Astrocyte of the hippocampus (primary cell): ENCODE data around the gene TMEM163.
"Not testable (repeated sequence)": the region's sequence is repeated elsewhere in the genome, so short reads cannot be mapped to it uniquely, and the experiment has no call there.

Experiments used
- DNase-seq: peaks from one replicate; pipeline ENCODE4 v3.0.0; 2011; ENCODE audit warnings: low read depth, low spot score

The TMEM163 gene

GRCh38 chr2:134665727-134666506 lies 52.9 kb downstream of the TMEM163 start:
- DNase-seq, result no peak

DNA sequence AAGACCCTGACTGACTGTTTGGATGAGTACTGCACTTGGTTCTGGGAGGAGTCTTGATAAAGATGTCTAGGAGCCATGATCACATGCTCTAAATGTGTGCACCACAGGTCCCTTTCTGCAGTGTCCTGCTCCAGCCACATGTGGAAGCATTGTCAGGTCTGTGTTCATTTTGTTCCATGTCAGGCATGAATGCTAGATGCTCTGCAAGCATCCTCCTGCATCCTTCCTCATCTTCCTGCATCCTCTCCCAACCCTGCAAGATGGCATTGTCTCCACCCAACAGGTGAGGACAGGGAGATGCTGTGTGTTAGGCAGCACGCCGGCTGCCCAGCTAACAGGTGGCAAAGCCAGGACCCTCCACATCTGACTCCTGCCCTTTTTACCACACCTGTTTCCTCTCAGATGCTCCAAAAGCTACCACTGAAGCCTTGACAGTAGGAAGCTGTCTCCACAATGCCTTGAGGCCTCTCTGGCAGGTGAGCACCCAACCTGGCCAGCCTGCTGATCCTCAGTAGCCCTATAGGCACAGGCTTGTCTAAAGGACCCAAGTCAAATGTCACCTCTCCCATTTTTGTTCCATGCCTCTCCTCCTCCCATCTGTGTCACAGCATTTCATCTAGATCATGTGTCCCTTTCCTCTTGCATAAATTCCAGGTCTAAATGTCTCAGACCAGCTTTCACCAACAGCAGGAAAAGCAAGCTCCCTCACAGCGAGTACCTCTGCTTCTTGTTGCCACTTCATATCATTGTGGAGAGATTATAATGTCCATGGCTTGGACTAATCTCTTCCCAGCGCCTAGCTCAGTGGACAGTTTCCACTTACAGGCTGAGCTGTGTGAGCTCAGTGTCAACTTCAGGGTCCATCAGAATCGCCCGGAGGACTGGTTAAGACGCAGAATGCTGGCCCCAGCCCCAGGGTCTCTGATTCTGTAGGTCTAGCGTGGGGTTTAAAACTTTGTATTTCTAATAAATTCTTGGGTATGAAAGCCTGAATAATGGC lies 55.0 kb downstream of the TMEM163 start:
- no peak for DNase-seq

DNA sequence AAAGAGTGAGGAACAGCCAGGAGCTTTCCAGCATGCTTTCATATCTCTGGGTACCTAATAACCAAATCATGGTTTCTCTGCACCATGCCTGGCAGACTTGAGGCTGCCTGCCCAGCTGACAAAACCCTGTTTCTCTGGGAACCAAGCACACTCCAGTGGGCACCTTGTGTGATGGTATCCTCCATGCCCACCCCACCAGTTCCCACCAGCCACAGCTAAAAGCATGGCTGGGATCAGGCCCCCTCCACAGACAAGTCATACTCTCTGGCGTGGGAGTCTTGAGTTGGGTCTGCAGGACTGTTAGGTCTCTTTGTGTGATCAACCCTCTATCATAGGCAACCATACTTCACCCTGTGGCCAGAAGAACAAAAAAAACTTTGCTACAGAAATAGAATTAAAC lies 56.0 kb downstream of the TMEM163 start:
- no peak for DNase-seq

DNA sequence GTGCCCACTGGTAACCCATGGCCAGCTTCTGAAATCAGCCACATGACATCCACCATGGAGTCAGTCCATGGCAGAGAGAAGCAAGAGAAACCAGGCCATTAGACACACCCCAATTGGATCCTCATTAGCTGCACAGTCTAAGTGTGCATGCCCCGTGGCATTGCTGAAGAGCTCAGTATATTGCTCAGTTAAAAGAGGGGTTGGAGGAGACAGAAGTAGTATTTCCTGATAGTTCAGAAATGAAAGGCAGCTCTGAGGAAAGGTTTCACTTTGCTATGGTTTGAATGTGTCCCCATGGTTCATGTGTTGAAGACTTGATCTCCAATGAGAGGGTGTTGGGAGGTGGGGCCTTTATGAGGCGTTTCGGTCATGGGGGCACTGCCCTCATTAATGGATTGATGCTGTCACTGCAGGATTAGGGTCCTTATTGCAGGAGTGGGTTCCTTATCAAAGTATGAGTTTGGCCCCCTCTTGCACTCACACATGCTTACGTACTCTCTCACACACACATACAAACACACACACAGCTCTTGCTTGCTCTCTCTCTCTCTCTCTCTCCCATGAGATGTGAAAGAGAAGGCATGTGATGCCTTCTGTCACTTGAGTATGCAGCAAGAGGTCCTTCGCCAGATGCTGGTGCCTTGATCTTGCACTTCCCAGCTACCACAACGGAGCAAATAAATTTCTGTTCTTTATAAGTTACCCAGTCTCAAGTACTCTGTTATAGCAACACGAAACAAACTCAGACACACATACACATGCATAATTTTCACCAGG lies 58.0 kb downstream of the TMEM163 start:
- no peak for DNase-seq

GRCh38 chr2:134659724-134660123 lies 59.1 kb downstream of the TMEM163 start:
- no peak for DNase-seq

GRCh38 chr2:134657650-134658250 lies 61.0 kb downstream of the TMEM163 start:
- DNase-seq, result no peak

GRCh38 chr2:134656391-134656790 lies 62.4 kb downstream of the TMEM163 start:
- not testable (repeated sequence) for DNase-seq

DNA sequence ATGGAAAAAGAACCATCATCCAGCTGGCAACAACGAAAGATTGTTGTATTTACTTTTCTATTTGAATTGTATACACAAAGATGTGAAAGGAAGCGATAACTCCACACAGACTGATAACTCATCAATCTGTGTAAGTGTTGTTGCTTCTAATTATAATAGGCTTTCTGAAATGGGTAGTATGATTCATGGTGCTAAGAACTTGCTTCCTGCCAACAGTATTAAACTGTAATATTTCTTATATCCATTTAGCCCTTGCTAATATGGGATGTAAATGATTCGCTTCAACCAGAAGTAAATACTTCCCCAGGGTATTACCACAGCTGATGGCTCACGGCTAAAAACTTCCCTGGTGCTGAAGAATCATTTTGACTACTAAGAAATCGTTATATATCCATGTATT lies 70.2 kb downstream of the TMEM163 start:
- no peak for DNase-seq

DNA sequence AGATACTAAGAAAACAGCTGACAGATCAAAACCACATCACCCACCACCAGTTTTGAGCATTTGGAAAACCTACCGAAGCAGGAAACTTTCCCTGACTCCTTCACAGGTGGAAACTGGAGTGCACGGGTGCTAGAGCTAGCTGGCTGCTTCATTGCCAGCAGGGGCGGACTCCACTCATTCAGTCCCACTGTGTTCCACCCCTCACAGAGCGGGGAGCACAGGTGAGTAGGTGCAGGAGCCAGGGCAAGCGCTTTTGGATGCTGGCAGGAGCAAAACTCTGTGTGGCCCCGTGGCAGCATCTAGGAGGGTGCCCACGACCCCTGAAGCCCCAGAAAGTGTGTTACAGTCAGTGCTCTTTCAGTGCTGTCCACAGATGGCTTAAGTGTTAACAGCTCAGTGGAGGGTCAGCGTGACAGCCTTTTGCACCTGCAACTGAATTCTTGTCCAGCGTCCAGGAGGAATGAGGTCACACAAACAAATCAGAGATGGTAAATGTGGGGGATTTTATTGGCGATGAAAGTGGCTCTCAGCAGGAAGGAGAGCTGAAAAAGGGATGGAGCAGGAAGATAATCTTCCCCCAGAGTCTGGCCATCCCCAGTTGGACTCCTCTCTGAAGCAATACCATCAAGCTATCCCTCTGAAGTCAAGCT lies 71.1 kb downstream of the TMEM163 start:
- no peak for DNase-seq

- no peak for DNase-seq
Observed at GRCh38 chr2:134642938-134643337, 75.9 kb downstream of the TMEM163 start.

DNA sequence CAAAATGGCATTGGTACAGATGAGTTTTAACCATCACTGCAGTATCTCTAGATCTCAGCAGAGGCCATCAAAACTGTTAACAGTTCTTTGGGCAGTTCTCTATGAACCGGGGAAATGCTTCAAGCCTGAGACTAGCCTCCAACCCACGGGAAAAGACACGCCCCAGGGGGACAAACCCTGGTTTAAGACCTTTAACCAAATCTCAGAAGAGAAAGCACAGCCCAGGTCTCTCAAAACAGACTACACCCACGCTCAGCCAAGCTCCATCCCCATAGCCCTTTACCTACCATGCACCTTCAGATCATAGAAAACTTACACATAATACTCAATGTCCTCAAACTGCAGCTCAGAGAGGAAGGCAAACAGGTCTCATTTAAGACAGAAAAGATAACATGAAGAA lies 78.3 kb downstream of the TMEM163 start:
- DNase-seq, result no peak

GRCh38 chr2:134639265-134639664 lies 79.5 kb downstream of the TMEM163 start:
- no peak for DNase-seq

DNA sequence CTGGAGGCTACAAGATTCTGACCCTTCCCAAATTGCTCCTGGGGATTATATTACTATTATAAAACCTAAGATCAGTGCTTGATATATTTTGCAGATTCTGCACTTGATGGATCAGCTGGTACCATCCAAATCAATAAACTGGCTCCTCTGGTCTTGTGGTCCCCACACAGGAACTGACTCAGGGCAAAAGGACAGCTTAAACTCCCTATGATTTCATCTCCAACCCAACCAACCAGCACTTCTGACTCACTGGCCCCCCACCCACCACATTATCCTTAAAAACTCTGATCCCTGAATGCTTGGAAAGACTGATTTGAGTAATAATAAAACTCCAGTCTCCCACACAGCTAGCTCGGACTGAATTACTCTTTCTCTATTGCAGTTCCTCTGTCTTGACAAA lies 82.1 kb downstream of the TMEM163 start:
- DNase-seq, result no peak

DNA sequence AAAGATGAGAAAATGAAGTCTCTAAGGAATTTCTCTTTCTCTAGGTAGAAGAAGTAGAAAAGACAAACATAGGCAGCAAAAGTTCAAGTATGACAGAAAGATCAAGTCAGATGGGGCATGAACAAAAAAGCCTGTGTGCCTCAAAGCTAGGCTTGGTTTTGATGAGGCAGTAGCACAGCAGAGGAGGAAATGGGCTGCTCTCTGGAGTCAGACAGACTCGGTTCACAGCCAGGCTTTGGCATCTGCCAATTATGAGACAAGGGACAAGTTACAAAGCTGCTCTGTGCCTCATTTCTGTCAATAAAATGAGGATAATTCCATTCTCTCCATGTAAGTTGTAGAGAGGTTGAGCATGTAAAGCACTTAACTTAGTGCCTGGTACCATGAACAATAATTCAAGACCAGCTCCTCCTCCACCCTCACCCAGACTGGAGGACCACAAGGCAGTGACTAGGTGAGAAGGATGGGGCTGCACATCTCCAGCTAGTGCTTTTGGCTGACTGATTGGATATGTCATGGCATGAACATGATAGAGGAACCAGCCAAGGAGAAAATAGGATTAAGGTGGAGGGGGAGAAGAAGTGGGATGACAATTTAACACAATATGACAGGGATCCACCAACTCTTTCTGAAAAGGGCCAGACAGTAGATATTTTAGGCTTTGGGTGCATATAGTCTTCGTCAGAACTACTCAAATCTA lies 84.6 kb downstream of the TMEM163 start:
- no peak for DNase-seq

DNA sequence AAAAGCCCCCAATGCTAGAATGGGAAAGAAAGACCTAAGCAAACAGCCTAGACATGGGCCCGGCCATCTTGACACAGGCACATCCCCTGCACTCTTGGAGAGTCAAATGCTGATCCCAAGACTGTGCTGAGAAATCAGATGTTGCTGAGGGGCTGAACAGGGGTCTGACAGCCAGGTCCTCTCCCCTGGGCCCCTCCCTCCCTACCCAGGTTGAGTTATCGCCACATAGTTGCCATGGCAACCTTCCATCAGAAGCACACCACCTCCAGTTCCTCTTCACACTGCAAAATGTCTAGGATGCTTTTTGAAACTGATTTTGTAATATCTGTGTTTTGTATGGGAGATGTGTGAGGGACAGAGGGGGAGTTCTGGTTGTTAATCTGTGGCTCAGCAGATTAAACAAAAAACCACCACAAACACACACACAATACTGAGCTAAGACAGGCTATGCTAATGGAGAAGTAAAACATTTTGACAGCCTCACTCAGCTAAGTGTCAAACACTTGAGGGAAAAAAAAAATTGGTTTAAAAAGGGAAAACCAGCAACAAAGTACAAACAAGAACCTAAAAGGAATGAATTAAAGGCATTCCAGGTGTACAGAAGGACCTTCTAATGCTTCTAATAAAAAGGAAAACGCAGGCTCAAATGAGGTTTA lies 88.2 kb downstream of the TMEM163 start:
- no peak for DNase-seq

DNA sequence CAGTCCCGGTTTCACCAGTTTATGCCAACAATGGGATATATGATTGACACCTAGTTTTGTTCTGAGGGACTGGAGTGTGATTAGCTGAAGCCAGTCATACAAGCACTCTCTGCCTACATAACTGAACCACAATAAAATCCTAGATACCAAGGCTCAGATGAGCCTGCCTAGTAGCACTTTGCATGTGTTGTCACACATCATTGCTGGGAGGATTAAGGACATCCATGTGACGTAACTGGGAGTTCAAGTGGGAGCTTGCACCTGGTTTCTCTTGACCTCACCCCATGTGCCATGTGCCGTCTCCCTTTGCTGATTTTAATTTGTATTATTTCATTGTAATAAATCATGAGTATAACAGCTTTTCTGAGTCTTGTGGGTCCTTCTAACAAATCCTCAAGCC lies 90.3 kb downstream of the TMEM163 start:
- DNase-seq, result no peak

DNA sequence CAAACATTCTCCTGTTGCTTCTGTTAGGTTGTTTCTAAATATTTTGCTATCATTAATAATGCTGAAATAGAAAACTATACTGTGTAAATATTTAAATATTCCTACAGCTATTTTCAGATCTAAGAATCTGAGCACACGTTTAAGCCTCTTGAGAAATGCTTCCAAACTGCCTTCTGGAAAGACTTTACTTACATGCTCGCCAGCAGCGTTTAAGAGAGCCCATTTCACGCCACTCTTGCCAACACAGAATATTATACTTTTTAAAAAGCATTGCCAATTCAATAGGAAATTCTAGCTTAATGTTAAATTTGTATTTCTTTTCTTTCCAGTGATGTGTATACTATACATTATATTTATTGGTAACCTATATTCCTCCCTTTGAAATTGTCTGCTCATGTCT lies 92.0 kb downstream of the TMEM163 start:
- no peak for DNase-seq

DNA sequence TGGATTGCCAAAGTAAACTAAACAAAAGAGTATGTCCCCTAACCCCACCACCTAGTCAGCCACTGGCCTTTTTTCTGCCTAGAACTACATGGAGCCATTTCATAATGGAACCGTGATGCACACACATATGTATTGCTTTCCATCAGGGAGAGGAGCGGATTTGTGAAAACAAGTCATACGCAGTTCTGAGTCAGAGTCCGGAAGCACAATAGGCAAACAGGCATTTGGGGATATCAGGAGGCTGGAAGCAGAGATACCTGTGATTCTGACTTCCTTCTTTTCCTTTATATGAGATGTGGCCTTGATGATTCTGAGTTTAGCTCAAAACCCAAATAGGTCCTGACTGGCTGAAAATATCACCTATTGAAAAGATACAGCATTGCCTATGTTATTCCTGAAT lies 93.5 kb downstream of the TMEM163 start:
- no peak for DNase-seq

- no peak for DNase-seq
Observed at GRCh38 chr2:134623796-134624195, 95.0 kb downstream of the TMEM163 start.

DNA sequence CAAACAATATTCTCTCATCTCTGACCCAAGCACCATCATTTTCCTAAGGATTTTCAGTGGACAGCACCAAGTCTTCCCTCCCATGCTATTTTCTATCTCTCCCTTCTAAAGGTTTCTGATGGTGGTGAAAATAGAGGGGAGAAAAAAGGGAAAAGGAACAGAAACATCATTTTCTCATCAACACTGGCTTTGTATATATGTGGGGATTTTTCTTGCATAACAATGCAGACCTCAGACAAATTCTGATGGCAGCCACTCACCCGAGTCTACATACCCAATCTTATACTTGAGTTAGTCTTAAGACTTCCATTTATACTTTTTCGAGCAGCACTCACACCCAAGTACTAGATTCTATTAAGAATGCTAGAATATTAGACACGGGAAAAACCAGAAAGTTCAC lies 95.8 kb downstream of the TMEM163 start:
- no peak for DNase-seq
